Ectodermal cell (in vitro differentiated cells): ENCODE results near the gene PRND.
"Not testable (repeated sequence)": the region's sequence is repeated elsewhere in the genome, so short reads cannot be mapped to it uniquely, and the experiment has no call there.

Experiments
- H3K27ac ChIP-seq: 2 replicates; pipeline ENCODE4 v1.7.0; 2013; ENCODE audit warnings: mild to moderate bottlenecking, low read depth, low read length; ENCODE audit not compliant: insufficient read depth, poor library complexity, severe bottlenecking
- H3K27me3 ChIP-seq: 2 replicates; pipeline ENCODE4 v1.7.0; 2013; ENCODE audit warnings: mild to moderate bottlenecking, low read length; ENCODE audit not compliant: insufficient read depth, control insufficient read depth, poor library complexity, severe bottlenecking
- H3K36me3 ChIP-seq: one replicate; pipeline ENCODE4 v1.7.0; 2013; ENCODE audit warnings: low read length; ENCODE audit not compliant: control insufficient read depth, insufficient read depth
- H3K4me1 ChIP-seq: one replicate; pipeline ENCODE4 v1.7.0; 2013; ENCODE audit warnings: low read length; ENCODE audit not compliant: control insufficient read depth, insufficient read depth
- H3K4me3 ChIP-seq: 2 replicates; pipeline ENCODE4 v1.7.0; 2013; ENCODE audit warnings: low read depth, low read length, control low read depth; ENCODE audit not compliant: insufficient read depth
- H3K9me3 ChIP-seq: 2 replicates; pipeline ENCODE4 v1.7.0; 2013; ENCODE audit warnings: mild to moderate bottlenecking, low read length, moderate library complexity; ENCODE audit not compliant: control insufficient read depth
- WGBS, 2 experiments: methylation state at CpG; one replicate each; pipeline ENCODE4 v1.1.7; 2013; ENCODE audit warnings: missing lambda C conversion rate in 2 of 2; 5-methylcytosine and 5-hydroxymethylcytosine counted together

Gene PRND

DNA sequence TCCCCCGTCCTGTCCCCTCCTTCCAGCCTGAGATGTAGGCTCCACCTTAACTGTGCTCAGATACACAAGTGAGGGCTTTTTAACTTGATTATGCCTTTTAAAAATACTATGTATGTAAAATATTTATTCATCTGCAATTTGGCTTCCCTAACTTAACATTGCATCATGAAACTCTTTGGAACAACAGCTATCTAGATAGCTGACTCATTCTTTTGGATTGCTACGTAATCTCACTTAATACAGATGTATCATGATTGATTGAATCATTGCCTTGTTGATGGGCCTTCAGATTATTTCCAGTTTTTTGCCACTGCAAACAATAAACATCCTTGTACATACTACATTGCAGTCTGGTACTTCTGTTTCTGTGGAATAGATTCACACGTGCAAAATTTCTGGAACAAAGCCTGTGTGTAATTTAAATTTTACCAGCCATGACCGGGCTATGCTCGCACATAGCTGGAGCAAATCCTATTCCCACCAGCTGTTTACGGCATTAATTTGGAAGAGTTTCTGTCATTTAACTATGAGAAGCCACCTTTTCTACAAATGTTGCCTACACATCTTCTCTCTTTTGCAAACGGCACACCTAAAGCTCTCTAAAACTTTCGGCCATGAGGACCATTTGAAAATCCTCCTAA is 6.5 kb downstream of the PRND start:
- Histone ChIP-seq H3K4me3 (no peak overlapping the region), H3K4me1 (no peaks in the 10 kb centered on the region), H3K36me3 (no peaks in the 10 kb centered on the region), H3K9me3 (no peaks in the 10 kb centered on the region), H3K27ac (no peak overlapping the region), H3K27me3 (no peaks in the 10 kb centered on the region)
- WGBS, 2 experiments: 89 to 91% methylated on average over 8 of the region's 8 CpGs

DNA sequence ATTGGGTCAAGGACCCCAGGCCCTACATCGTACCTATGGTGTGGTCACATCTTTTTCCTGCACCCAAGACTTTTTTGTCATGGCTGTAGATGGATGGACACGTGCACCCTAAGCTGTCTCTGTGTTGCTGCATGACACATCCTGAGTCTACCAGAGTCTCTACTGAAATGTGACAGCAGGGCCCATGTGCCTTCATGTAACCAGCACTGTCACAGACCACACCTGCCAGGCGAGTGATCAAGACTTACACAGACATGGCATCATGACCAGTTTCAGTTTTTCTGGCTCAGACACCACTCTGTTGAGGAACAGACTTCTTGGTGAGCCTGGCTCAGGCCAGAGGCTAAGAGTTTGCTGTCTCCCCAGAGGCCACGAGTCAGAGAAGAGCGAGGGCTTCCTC is 7.6 kb downstream of the PRND start:
- Histone ChIP-seq H3K9me3 (no peaks in the 10 kb centered on the region), H3K27ac (no peak overlapping the region), H3K36me3 (no peaks in the 10 kb centered on the region), H3K4me3 (no peak overlapping the region), H3K4me1 (no peaks in the 10 kb centered on the region), H3K27me3 (no peaks in the 10 kb centered on the region)
- WGBS, 2 experiments: 90 to 93% methylated on average over 5 of the region's 5 CpGs

- Histone ChIP-seq H3K27ac (no peak overlapping the region), H3K4me3 (no peak overlapping the region), H3K9me3 (no peaks in the 10 kb centered on the region), H3K36me3 (no peaks in the 10 kb centered on the region), H3K27me3 (no peaks in the 10 kb centered on the region), H3K4me1 (no peaks in the 10 kb centered on the region)
- 31 to 36% methylated on average over 6 of the region's 6 CpGs for WGBS, 2 experiments
These were observed 9.1 kb downstream of the PRND start for GRCh38 chr20:4730780-4731179.

GRCh38 chr20:4736875-4737274 is 15.2 kb downstream of the PRND start:
- H3K9me3 ChIP-seq: no peaks in the 10 kb centered on the region
- WGBS, 2 experiments: 84 to 88% methylated on average over 3 of the region's 3 CpGs
- no peaks in the 10 kb centered on the region for H3K4me1 ChIP-seq
- H3K27me3 ChIP-seq: no peaks in the 10 kb centered on the region
- no peak overlapping the region for H3K27ac ChIP-seq
- H3K4me3 ChIP-seq: no peak overlapping the region
- H3K36me3 ChIP-seq: no peaks in the 10 kb centered on the region

DNA sequence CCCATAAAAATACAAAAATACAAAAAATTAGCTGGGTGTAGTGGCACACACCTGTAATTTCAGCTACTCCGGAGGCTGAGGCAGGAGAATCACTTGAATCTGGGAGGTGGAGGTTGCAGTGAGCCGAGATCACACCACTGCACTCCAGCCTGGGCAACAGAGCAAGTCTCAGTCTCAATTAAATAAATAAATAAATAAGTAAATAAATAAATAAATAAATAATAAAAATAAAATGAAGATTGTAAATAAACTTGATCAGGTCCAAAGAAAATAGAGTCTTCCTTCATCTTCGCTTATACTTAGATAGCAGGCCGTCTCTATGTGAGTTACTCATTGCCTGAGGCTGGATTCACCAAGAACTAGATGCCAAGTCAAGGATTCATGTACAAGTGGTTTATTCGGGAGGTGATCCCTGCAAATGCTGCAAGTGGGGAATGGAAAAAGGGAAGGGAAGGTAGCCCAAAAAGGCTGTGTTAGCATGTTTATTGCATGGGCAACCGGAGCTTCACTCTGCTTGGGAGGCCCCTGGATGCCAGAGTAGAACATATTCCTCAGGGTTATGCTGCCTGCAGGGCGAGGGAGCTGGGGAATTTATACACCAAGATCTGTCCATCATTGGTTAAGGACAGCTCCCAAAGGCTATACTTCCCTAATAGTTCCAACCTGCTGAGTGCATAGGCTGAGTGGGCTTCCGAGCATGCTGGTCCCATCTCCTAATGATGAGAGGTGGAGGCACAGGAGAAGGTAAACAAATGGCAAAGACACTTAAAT is 16.3 kb downstream of the PRND start:
- H3K27ac ChIP-seq: no peak overlapping the region
- 92 to 95% methylated on average over 7 of the region's 8 CpGs for WGBS, 2 experiments

GRCh38 chr20:4740774-4741431 is 19.2 kb downstream of the PRND start:
- H3K27me3 ChIP-seq: no peaks in the 10 kb centered on the region
- no peak overlapping the region for H3K4me3 ChIP-seq
- 42 to 45% methylated on average over 10 of the region's 10 CpGs for WGBS, 2 experiments
- H3K9me3 ChIP-seq: no peaks in the 10 kb centered on the region
- no peaks in the 10 kb centered on the region for H3K4me1 ChIP-seq
- H3K36me3 ChIP-seq: no peaks in the 10 kb centered on the region
- H3K27ac ChIP-seq: no peak overlapping the region

More for the DNA sequence above, 16.3 kb downstream of the PRND start:
- H3K9me3 ChIP-seq: no peaks in the 10 kb centered on the region
- no peaks in the 10 kb centered on the region for H3K4me1 ChIP-seq
- no peaks in the 10 kb centered on the region for H3K36me3 ChIP-seq
- H3K4me3 ChIP-seq: no peak overlapping the region
- H3K27me3 ChIP-seq: no peaks in the 10 kb centered on the region

- Histone ChIP-seq H3K27me3 (peaks cover 14% of the 10 kb centered on the region), H3K27ac (no peak overlapping the region), H3K4me3 (no peak overlapping the region), H3K4me1 (peaks cover 7% of the 10 kb centered on the region), H3K9me3 (no peaks in the 10 kb centered on the region), H3K36me3 (no peaks in the 10 kb centered on the region)
- whole genome bisulfite sequencing, 2 experiments: 11 to 16% methylated on average over 6 of the region's 6 CpGs
These were observed 27.1 kb downstream of the PRND start for GRCh38 chr20:4748847-4749246.

DNA sequence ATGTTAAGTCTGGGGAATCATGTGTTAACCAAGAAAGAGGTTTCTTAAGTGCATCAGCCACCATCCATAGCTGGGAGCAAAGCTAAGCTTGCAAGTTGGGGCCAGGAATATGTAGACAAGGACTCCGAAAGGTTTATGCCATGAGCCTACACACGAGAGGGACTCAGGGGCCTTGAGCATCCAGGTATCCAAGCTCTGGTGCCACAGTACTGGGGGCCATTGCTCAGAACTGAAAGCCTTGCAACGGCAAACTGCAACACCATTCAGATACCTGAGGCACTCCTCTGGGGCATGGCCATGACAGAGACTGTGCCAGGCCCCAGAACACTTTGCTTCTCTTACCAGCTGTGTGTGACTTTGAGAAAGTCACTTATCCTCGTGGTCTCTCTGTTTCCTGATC is 27.6 kb downstream of the PRND start:
- Histone ChIP-seq H3K4me3 (no peak overlapping the region), H3K27ac (no peak overlapping the region), H3K36me3 (no peaks in the 10 kb centered on the region), H3K4me1 (peaks cover 7% of the 10 kb centered on the region), H3K9me3 (no peaks in the 10 kb centered on the region), H3K27me3 (peaks cover 14% of the 10 kb centered on the region)
- WGBS, 2 experiments: 88 to 94% methylated on average over 4 of the region's 4 CpGs

- no peak overlapping the region for H3K27ac ChIP-seq
- peaks cover 14% of the 10 kb centered on the region for H3K27me3 ChIP-seq
- WGBS, 2 experiments: 66 to 68% methylated on average over 4 of the region's 4 CpGs
- H3K4me1 ChIP-seq: peaks cover 7% of the 10 kb centered on the region
- no peak overlapping the region for H3K4me3 ChIP-seq
- H3K9me3 ChIP-seq: no peaks in the 10 kb centered on the region
- H3K36me3 ChIP-seq: no peaks in the 10 kb centered on the region
These were observed 28.7 kb downstream of the PRND start for GRCh38 chr20:4750381-4750780.

- not testable (repeated sequence) for H3K36me3 ChIP-seq
- 77 to 80% methylated on average over 16 of the region's 16 CpGs for WGBS, 2 experiments
These were observed 37.6 kb downstream of the PRND start for GRCh38 chr20:4759100-4759884.

More at GRCh38 chr20:4759100-4759884, 37.6 kb downstream of the PRND start:
- H3K27ac ChIP-seq, H3K4me3 ChIP-seq, H3K4me1 ChIP-seq, H3K9me3 ChIP-seq: not testable (repeated sequence)
- peaks cover 18% of the 10 kb centered on the region for H3K27me3 ChIP-seq
